Stimulated activated CD8-positive, alpha-beta memory T cell treated with anti-CD3 and anti-CD28 coated beads, Interleukin-15, amount 100 ng/mL, for 4 hours (primary cell): Measurements from ENCODE around the gene NAGS.
"Not testable (repeated sequence)": the region's sequence is repeated elsewhere in the genome, so short reads cannot be mapped to it uniquely, and the experiment has no call there.

Experiments
- DNase-seq, 2 donors: peaks; one replicate each; pipeline ENCODE4 v3.0.0-alpha.2; 2020; ENCODE audit warnings: low read depth in 2 of 2

Gene NAGS

GRCh38 chr17:44039829-44040635 lies 35.6 kb downstream of the NAGS start:
- DNase-seq = no peak

- DNase-seq = no peak
Observed at GRCh38 chr17:44043272-44043696, 38.9 kb downstream of the NAGS start.

GRCh38 chr17:44044071-44044470 lies 39.6 kb downstream of the NAGS start:
- DNase-seq = no peak

GRCh38 chr17:44045486-44045885 lies 41.1 kb downstream of the NAGS start:
- no peak for DNase-seq

GRCh38 chr17:44046893-44047292 lies 42.5 kb downstream of the NAGS start:
- not testable (repeated sequence) for DNase-seq

- DNase-seq = no peak
Observed at GRCh38 chr17:44049294-44050060, 45.1 kb downstream of the NAGS start.

GRCh38 chr17:44053125-44053872 lies 48.9 kb downstream of the NAGS start:
- no peak for DNase-seq
